HFFc6 (cell line): Measurements from ENCODE around the gene SLC38A1. TPM values are rescaled to one million over a fixed set of nuclear protein-coding genes. Genes with fewer than 3 reads are reported as not detected.

Experiments
- DNase-seq: peaks from one replicate; pipeline ENCODE4 v3.0.0-alpha.2; 2018
- H3K27ac Mint-ChIP-seq: 2 replicates; pipeline ENCODE4 v1.8.0; 2020; ENCODE audit warnings: mild to moderate bottlenecking, mixed read lengths
- H3K27me3 Mint-ChIP-seq: 2 replicates; pipeline ENCODE4 v1.8.0; 2021; ENCODE audit warnings: mild to moderate bottlenecking, moderate library complexity, mixed read lengths; ENCODE audit not compliant: insufficient read depth
- H3K36me3 Mint-ChIP-seq: 2 replicates; pipeline ENCODE4 v1.8.0; 2021; ENCODE audit warnings: low read depth, mixed read lengths
- H3K4me1 Mint-ChIP-seq: 2 replicates; pipeline ENCODE4 v1.8.0; 2020; ENCODE audit warnings: low read depth, mixed read lengths
- H3K4me3 Mint-ChIP-seq: 2 replicates; pipeline ENCODE4 v1.8.0; 2020; ENCODE audit warnings: mild to moderate bottlenecking, moderate library complexity, mixed read lengths
- H3K9me3 Mint-ChIP-seq: 2 replicates; pipeline ENCODE4 v1.8.0; 2020; ENCODE audit warnings: mild to moderate bottlenecking, mixed read lengths
- total RNA-seq, 6 experiments: library from RNA; stranded (reverse); fragmentation: NEBNext Ultra II Directional; extraction: Animal tissue kit (Norgen Biotek cat#: 25700); gene quantifications; 2 replicates in 1 of 6; 3 replicates in 5 of 6; pipeline ENCODE4 v1.2.3, GENCODE V29; 2021
- TF ChIP-seq, protein P1 (sequence below): fragments of 200-600 bp; sonication (generic); IDR thresholded peaks from 2 replicates; pipeline ENCODE4 v1.5.0; 2021; ENCODE audit warnings: antibody characterized with exemption, mild to moderate bottlenecking

Gene SLC38A1
- total RNA-seq, 6 experiments from 2014 or later, result 78.2 to 98.5 (median 88.6) TPM

DNA sequence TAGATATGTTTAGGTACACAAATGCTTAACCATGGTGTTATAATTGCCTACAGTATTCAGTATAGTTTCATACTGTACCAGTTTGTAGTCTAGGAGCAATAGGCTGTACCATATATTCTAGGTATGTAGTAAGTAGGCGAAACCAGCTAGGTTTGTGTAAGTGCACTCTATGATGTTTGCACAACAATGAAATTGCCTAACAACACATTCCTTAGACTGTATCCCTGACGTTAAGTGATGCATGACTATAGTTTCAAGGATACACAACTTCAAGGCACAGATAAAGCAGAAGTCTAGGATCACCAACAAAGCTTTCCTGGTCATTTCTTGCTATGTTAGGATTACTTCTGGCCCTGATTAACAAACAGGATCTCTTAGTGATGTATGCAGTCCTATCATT is 135.1 kb downstream of the SLC38A1 start:
- Mint-ChIP-seq H3K27me3 (peaks cover 2% of the 10 kb centered on the region; the same call in 1 of the 2 replicates), H3K27ac (no peak overlapping the region), H3K4me3 (no peak overlapping the region), H3K36me3 (no peaks in the 10 kb centered on the region), H3K9me3 (no peaks in the 10 kb centered on the region), H3K4me1 (0 out of 2 replicates have a peak, but pooled peaks cover 6% of the 10 kb centered on the region)
- TF ChIP-seq, protein P1, sequence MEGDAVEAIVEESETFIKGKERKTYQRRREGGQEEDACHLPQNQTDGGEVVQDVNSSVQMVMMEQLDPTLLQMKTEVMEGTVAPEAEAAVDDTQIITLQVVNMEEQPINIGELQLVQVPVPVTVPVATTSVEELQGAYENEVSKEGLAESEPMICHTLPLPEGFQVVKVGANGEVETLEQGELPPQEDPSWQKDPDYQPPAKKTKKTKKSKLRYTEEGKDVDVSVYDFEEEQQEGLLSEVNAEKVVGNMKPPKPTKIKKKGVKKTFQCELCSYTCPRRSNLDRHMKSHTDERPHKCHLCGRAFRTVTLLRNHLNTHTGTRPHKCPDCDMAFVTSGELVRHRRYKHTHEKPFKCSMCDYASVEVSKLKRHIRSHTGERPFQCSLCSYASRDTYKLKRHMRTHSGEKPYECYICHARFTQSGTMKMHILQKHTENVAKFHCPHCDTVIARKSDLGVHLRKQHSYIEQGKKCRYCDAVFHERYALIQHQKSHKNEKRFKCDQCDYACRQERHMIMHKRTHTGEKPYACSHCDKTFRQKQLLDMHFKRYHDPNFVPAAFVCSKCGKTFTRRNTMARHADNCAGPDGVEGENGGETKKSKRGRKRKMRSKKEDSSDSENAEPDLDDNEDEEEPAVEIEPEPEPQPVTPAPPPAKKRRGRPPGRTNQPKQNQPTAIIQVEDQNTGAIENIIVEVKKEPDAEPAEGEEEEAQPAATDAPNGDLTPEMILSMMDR, result no peak
- DNase-seq, result no peak

Other genes starting within 250 kb of the SLC38A1 start
- 1,000 to 10,000 TPM in 2 of 6 experiments, 100 to 1,000 TPM in 4; 787 to 1,148 (median 975) TPM for gene SLC38A2, start 103.7 kb upstream of the SLC38A1 start, total RNA-seq